Renal cortical epithelial cell (primary cell): ENCODE data around the gene UBE4B. TPM values are rescaled to one million over a fixed set of nuclear protein-coding genes. Genes with fewer than 3 reads are reported as not detected.
A peak's percentile ranks its signal among the peaks of the same experiment; 100 is the strongest.
"Not testable (repeated sequence)": the region's sequence is repeated elsewhere in the genome, so short reads cannot be mapped to it uniquely, and the experiment has no call there.

ENCODE experiments used
- DNase-seq: peaks from one replicate; pipeline ENCODE4 v3.0.0-alpha.2; 2011; ENCODE audit warnings: low read depth
- total RNA-seq: library from RNA; depleted of rRNA; stranded (reverse); fragments of >200 nt; gene quantifications from 2 replicates; pipeline ENCODE4 v1.2.3, GENCODE V29; 2014

UBE4B gene
- total RNA-seq, 1 donor from 2014 or later = 45.8 TPM

DNA sequence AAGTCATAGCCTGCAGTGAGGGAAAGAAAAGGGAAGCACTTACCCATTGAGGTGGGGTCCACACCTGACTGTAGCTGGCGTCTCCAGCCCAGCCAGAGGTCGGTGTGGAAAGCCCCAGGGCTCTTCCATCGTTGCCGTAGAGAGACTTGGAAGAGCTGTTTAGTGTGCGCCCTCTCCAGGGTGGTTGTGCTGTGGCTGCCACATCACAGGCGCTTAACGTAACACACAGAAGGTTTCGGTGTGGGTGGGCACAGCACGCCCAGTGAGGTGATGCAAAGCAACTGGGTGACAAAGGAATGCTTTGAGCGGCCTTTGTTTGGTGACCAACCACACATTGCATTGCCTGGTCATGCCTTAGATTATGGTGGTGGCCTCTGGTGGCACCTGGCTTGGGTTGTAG lies 140.8 kb downstream of the UBE4B start:
- DNase-seq = no peak

DNA sequence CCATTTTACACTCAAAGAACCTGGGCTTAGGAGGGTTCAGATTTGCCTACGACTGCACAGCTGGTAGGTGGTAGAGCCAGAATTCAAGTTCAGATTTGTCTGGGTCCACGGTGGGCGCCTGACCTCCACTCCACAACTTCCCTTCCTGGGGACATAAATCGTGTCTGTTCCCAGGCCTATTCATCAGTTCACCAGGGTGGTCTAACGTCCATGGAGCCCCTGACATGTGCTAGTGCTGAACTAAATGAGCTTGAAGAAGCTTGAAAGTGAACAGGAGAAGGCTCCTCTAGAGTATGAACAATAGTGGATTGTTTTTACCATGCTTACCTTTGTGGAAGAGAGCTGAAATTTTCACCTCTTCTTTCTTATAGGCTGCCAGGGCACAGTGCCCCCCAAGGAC lies 145.1 kb downstream of the UBE4B start:
- DNase-seq = no peak

DNA sequence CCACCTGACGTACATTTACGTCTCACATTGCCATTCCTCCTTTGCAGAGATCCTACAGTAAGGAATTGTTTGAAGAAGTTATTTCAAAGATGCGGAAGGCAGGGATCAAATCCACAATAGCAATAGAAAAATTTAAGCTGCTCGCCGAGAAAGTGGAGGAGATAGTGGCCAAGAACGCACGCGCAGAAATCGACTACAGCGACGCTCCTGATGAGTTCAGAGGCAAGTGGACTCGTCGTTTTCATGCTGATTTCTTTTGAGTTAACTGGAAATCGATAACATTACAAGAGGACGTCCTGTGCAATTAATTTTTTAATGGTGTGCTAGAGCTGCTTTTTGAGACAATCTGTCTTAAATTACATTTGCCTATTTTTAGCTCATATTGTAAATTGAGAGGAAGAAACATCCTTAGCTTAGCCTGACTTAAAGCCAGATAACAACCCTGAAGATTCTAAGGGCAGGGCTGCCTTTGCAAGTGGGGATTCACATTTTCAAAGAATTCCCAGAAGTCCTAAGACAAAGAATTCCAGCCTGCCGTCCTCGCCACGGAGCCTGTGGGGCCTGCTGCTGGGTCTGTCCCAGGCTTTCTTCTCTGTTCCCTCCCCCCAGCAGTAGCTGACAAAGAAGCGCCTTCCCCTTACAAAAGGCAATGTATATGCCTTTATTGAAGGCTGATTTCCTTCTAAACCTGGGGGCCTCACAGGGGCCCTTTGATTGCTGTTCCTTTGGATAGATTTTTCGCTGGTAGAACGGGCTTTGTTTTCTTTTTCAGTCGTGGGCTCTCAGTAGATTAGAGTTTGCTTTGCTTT lies 146.0 kb downstream of the UBE4B start:
- no peak for DNase-seq

DNA sequence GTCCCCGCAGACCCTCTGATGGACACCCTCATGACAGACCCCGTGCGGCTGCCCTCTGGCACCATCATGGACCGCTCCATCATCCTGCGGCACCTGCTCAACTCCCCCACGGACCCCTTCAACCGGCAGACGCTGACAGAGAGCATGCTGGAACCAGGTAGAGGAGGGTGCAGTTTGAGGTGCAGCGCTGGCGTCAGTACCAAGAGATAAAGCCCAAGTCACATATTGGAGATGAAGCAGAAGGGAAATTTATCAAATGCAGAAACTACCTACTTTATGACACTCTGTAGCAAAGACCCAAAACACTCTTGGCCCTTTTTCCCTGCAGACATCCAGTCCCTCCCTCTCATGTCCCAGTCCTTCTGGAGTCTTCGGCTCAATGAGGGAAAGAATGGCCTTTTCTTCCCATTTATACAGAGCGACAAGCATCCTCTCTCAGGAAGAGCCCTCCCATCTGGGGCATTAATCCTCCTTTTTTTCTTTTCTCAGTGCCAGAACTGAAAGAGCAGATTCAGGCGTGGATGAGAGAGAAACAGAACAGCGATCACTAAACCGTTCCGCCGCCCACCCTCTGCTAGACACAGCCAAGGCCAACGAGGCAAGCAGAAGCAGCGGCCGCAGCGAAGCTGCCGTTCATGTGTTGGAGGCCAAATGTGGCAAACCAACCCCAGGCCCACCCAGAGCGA lies 146.8 kb downstream of the UBE4B start:
- DNase-seq = no peak

DNA sequence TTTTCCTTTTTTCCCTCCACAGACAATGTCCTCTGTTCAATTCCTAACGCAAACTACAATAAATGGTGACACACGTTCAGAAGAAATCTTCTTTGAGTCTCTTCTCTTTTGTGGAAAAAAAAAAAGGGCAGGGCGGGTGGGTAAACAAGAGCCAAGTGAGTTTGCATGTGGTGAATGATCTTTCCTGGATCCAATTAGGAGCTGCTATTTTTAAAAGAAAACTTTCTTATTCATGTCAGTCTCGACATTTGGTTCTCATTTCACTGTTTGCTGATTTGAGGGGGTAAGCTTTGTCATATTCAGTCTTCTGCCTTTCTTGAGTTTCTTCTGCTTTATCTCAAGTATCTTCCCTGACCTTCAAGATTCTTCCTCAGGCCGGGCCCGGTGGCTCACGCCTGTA lies 148.4 kb downstream of the UBE4B start:
- no peak for DNase-seq

DNA sequence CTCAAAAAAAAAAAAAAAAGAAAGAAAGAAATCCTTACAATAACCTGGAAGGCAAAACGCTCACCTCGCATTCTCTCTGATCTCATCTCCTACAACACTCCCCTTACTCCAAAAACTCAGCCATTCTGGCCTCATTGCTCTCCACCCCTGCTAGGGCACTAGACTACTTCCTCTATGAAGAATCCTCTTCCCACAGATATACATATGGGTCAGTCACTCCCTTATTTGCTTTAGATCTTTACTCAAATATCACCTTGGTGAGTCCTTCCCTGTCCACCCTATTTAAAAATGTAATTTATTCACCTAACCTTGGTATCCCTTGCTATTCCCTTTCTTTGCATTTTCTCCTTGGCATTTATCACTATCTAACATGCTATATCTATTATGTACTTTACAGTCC lies 153.0 kb downstream of the UBE4B start:
- DNase-seq = no peak

DNA sequence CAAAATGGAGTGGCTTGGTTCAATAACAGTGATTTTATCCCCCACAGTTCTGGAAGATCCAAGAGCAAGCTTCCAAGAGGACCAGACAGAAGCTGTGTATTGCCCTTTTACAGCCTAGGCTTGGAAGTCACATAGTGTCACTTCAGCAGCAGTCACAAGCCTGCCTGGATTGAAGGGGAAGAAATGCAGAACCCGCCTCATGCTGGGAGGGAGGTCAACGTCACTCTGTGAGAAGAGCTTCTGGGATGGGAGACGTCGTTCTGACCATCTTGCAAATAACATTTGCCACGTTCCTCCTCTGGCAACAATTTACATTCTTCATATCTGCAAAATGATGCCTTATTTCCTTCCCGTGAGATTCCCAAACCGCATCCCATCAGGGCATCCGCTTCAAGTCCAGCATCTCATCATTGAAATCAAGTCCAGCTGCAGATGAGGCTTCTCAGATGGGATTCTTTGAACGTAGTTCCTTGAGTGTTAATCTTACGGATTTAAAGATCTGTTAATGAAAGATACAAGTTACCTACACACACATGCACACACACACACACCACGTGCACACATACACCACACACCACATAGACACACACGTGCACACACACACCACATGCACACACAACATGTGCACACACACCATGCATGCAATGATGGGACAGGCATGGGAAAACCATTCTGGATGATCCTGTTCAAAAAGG lies 153.7 kb downstream of the UBE4B start:
- DNase-seq = no peak

DNA sequence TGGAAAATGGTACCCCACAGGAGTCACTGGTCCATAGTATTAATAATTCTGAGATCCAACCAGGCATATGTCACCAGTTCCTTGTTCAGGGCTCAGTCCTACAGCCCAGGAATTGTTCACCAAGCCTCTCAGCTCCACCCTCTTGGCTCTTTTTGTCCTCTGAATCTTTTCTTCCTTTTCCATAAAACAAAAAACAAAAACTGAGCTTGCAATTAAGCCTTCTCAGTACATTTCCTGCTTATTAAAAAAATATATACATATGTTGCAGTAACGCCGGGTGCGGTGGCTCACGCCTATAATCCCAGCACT lies 154.2 kb downstream of the UBE4B start:
- DNase-seq = no peak

DNA sequence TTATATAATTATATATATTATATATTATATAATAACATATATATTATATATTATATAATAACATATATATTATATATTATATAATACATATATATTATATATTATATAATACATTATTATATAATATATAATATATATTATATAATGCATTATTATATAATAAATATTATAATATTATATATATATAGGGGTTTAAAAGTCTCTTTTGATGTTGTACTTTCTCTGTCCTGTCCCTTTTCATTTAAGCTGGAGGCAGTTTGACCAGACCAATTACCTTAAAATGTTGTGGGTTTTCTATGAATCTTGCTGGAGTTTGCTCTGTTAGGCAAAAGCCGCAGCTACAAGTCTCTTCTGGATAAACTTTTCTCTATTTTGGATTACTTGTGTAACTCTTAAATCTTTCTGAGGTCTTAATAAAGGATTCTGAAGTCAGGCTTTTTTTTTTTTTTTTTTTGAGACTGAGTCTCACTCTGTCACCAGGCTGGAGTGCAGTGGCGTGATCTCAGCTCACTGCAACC lies 155.4 kb downstream of the UBE4B start:
- DNase-seq = no peak

DNA sequence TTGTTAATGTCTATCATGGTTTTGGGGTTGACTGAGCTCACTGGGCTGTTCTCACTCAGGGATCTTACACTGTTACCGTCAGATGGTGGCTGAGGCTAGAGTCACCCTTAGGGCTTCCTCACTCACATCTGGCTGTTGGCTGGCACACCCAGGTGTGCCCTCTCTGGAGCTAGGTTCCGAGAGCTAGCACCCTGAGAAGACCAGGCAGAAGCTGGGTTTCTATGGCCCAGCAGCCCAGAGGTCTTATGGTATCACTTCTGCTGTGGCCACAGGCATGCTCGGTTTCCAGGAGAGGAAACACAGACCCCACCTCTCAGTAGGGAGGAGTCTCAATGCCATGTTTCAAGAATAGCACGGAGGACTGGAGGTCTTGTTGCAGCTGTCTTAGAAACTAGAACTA lies 156.9 kb downstream of the UBE4B start:
- no peak for DNase-seq

DNA sequence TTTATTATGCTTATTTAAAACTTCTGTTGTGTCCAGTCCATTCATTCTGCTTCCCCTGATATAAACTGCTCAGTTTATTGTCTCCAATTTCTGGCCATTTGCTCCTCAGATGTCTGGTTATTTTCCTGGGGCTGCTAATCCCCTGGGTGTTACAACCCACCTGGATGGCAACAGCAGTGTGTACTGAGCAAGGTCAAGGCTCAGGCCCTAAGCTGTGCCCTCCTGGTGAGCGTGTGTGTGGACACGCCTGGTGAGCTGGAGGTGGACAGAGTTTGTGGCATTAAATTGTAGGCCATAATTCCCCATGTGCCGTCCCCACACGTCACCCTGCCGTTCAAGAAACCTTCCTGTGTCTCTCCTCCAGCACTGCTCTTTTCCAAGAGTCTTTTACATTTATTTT lies 159.5 kb downstream of the UBE4B start:
- DNase-seq = no peak

DNA sequence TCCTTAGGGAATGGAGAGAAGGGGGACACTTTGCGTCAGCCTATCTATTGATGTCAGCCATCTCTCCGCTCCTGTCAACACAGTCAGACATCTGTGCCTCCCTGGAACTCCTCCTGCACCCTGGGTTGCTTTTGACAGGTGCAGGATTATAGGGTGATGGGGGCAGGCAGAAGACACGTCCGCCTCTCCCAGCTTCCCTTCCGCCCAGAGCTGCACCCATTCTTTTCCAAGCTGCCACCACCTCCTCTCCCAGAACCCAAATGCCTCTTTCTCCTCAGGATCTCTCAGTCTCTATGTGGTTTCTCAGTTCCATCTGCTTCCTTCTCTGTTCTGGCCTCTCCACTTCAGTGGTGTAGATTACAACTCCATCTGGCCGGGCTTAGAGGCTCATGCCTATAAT lies 160.5 kb downstream of the UBE4B start:
- DNase-seq = no peak

DNA sequence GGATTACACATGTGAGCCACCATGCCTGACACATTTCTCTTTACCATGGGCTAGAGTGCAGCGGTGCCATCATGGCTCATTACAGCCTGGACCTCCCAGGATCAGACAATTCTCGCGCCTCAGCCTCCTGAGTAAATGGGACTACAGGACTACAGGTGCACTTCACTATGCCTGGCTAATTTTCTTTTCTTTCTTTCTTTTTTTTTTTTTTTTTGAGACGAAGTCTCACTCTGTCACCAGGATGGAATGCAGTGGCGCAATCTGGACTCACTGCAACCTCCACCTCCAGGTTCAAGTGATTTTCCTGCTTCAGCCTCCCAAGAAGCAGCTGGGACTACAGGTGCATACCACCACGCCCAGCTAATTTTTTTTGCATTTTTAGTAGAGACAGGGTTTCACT lies 162.8 kb downstream of the UBE4B start:
- peak; percentile 79 for DNase-seq

DNA sequence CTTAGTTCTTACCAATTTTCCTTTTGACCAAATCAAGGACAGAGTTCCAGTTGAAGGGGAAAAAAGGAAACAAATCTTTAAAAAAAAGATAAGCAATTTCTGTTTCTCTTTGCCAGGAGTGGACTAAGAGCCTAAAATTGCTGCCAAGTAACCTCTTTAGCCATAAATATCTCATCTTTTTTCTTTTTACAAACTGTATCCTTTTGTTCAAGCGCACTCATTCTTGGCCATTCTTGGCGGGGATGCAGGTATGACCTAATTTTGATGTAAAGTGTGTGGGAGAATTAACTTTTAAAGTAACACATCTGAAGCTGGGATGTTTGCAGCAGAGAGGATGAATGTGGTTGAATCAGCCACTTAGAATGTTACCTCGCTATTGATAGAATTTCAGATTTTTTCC lies 164.2 kb downstream of the UBE4B start:
- no peak for DNase-seq

DNA sequence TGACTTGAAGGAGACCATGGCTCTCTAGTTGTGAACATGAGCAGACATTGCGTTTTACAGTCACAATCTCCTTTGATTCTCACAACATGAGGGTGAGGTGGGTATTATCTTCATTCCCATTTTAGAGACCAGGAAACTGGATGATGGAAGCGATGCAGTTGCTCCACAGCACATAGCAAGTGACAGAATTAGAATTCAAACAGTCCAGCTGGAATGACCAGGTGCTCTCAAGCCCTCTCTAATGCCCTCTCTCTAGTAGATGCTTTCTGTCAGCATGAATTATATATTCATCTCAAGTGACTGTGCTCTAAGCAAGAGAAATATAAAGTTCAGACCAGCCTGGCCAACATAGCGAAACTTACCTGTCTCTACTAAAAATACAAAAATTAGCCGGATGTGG lies 167.9 kb downstream of the UBE4B start:
- DNase-seq = no peak

DNA sequence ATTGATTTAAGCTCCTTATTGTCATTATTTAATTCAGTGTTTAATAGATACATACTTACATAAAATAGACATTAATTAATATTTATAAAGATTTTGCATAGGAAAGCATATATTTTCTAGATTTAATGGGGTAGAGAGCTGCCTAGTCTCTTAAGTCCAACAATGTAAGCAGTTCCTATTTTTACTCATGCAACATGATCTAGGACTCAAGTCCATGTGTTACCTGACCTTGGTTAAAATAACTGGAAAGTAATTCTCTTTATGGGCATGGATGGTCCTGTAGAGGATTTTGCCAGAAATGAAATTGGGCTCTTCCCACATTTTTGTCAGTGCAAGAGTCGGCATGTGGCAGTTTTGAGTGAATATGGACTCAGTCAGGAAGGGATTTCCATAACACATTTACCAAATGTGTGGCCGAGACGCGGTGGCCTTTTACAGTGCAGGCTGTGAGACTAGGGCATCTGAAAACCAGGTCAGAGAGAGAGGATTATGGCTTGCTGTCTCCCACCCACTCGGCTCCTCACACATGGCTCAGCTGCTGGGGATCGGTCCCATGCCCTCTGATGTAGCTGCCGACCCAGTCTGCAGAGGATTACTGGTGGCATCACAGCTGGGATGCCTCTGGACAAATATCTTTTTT lies 171.4 kb downstream of the UBE4B start:
- DNase-seq = no peak

DNA sequence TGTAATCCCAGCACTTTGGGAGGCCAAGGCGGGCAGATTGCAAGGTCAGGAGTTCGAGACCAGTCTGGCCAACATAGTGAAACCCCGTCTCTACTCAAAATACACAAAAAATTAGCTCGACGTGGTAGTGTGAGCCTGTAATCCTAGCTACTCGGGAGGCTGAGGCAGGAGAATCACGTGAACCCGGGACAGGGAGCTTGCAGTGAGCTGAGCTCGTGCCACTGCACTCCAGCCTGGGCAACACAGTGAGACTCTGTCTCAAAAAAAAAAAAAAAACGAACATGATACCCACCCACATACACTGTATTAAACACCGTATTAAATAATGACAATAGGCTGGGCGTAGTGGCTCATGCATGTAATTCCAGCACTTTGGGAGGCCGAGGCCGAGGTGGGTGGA lies 172.4 kb downstream of the UBE4B start:
- not testable (repeated sequence) for DNase-seq

DNA sequence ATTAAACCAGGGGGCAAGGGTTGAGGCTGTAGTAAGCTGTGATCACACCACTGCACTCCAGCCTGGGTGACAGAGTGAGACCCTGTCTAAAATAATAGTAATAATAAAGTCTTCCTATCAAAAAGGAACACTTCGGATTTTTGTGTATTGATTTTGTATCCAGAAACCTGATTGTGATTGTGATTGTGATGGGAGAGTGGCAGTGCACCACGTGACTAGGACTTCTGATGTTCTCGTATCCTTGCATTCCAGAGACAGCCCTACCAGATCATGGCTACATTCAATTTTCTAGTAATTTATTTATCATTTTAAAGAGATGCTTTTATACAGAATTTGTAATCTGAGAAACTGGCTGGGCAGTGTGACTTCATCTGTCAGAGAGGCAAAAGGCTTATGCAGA lies 175.1 kb downstream of the UBE4B start:
- DNase-seq = no peak

DNA sequence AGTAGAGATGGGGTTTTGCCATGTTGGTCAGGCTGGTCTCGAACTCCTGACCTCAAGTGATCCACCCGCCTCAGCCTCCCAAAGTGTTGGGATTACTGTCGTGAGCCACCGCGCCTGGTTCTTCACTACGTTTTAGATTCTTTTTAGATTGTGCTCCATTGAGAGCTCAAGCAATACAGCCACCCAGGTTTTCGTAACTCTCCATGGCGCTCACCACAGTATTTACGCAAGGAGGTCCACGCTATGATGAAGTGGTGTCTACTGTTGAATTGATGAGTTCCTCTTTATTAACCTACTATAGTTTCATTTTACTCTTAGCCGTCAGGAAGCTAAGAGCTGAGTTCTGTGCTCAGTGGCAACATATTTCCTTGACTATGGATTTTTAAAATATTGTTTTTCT lies 175.8 kb downstream of the UBE4B start:
- DNase-seq = no peak

DNA sequence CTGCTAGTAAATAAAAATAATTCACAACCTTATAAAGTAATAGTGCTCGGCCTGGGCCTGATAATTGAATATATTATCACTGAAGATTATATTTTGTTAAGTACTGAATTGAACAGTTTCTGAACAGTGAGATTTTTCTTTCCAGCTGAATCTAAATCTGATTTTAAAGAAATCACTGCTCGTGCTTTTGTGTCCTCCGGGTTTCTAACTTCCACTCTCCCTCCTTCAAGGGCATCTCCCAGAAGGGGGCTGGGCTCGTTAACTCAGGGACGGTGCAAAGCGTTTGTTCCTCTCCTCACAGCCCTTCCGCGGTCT lies 176.8 kb downstream of the UBE4B start:
- no peak for DNase-seq

DNA sequence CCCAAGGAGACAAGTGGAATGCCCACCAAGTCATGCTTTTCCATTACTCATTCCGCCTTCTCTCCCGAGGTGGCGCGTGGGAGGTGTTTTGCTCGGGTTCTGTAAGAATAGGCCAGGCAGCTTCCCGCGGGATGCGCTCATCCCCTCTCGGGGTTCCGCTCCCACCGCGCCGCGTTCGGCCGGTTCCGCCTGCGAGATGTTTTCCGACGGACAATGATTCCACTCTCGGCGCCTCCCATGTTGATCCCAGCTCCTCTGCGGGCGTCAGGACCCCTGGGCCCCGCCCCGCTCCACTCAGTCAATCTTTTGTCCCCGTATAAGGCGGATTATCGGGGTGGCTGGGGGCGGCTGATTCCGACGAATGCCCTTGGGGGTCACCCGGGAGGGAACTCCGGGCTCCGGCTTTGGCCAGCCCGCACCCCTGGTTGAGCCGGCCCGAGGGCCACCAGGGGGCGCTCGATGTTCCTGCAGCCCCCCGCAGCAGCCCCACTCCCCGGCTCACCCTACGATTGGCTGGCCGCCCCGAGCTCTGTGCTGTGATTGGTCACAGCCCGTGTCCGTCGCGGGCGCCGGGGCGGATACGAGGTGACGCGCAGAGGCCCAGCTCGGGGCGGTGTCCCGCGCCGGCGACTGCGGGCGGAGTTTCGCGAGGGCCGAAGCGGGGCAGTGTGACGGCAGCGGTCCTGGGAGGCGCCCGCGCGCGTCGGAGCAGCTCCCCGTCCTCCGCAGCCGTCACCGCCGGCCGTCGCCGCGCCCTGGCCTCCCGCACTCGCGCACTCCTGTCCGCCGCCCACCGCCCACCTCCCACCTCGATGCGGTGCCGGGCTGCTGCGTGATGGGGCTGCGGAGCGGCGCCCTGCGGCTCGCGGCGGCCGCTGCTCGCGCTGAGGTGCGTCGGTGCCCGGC lies 177.4 kb downstream of the UBE4B start, which contains the start of gene KIF1B:
KIF1B (plus strand) TSS at position 666 of the 906 bp plus-strand sequence. CDS start 21,759 bp downstream, outside the sequence.
- peak; percentile 86 for DNase-seq
